GM23338 (cell line): ENCODE data around the gene GAPT. TPM values are rescaled to one million over a fixed set of nuclear protein-coding genes. Genes with fewer than 3 reads are reported as not detected.

Experiments
- ATAC-seq: fragments of 200-7000 bp; cut with Tn5 transposase; 3 replicates; pipeline ENCODE4 v1.9.1; 2020
- DNase-seq: peaks from one replicate; pipeline ENCODE4 v3.0.0-alpha.2; 2015; ENCODE audit warnings: low spot score
- H2AFZ ChIP-seq: fragments of 200-600 bp; sonication (generic); 2 replicates; pipeline ENCODE4 v1.8.0; 2016; ENCODE audit warnings: antibody characterized with exemption, mild to moderate bottlenecking, moderate library complexity
- H3F3A ChIP-seq: fragments of 200-600 bp; sonication (generic); replicated peaks from 2 replicates; pipeline ENCODE4 v1.8.0; 2017; ENCODE audit warnings: antibody characterized with exemption, mixed run types, low read depth
- H3K27ac ChIP-seq: fragments of 200-600 bp; sonication (generic); 2 replicates; pipeline ENCODE4 v1.6.1; 2016; ENCODE audit warnings: low read depth
- H3K27me3 ChIP-seq: fragments of 200-600 bp; sonication (generic); 2 replicates; pipeline ENCODE4 v1.8.0; 2016; ENCODE audit warnings: mild to moderate bottlenecking, mixed run types, moderate library complexity; ENCODE audit not compliant: insufficient read depth
- H3K36me3 ChIP-seq: fragments of 200-600 bp; sonication (generic); 2 replicates; pipeline ENCODE4 v1.8.0; 2016; ENCODE audit warnings: mild to moderate bottlenecking; ENCODE audit not compliant: insufficient read depth
- H3K4me1 ChIP-seq: fragments of 200-600 bp; sonication (generic); 2 replicates; pipeline ENCODE4 v1.8.0; 2016; ENCODE audit warnings: mild to moderate bottlenecking, moderate library complexity; ENCODE audit not compliant: insufficient read depth
- H3K4me2 ChIP-seq: fragments of 200-600 bp; sonication (generic); 2 replicates; pipeline ENCODE4 v1.7.1; 2017; ENCODE audit warnings: mixed run types
- H3K4me3 ChIP-seq: fragments of 200-600 bp; sonication (generic); 2 replicates; pipeline ENCODE4 v1.6.1; 2016; ENCODE audit warnings: mixed run types
- H3K79me2 ChIP-seq: fragments of 200-600 bp; sonication (generic); replicated peaks from 2 replicates; pipeline ENCODE4 v1.8.0; 2017; ENCODE audit warnings: mild to moderate bottlenecking; ENCODE audit not compliant: insufficient read depth
- H3K9me2 ChIP-seq: fragments of 200-600 bp; sonication (generic); 2 replicates; pipeline ENCODE4 v1.8.0; 2017; ENCODE audit not compliant: insufficient read depth
- H4K20me1 ChIP-seq: fragments of 200-600 bp; sonication (generic); replicated peaks from 2 replicates; pipeline ENCODE4 v1.8.0; 2017; ENCODE audit warnings: mild to moderate bottlenecking; ENCODE audit not compliant: insufficient read depth
- H3K27ac Mint-ChIP-seq: 2 replicates; pipeline ENCODE4 v1.8.0; 2020; ENCODE audit warnings: inconsistent platforms, mild to moderate bottlenecking, moderate library complexity, mixed read lengths
- H3K27me3 Mint-ChIP-seq: 3 replicates; pipeline ENCODE4 v1.8.0; 2022; ENCODE audit warnings: low read depth, mild to moderate bottlenecking, moderate library complexity, mixed read lengths, inconsistent platforms; ENCODE audit not compliant: insufficient read depth, poor library complexity
- H3K36me3 Mint-ChIP-seq: 3 replicates; pipeline ENCODE4 v1.8.0; 2021; ENCODE audit warnings: low read depth, mild to moderate bottlenecking, inconsistent platforms, moderate library complexity, mixed read lengths
- H3K4me1 Mint-ChIP-seq: 3 replicates; pipeline ENCODE4 v1.8.0; 2020; ENCODE audit warnings: mild to moderate bottlenecking, inconsistent platforms, mixed read lengths
- H3K4me3 Mint-ChIP-seq: 3 replicates; pipeline ENCODE4 v1.8.0; 2021; ENCODE audit warnings: moderate library complexity, mild to moderate bottlenecking, inconsistent platforms, mixed read lengths
- H3K9me3 Mint-ChIP-seq: 3 replicates; pipeline ENCODE4 v1.8.0; 2020; ENCODE audit warnings: moderate library complexity, mild to moderate bottlenecking, inconsistent platforms, mixed read lengths
- CREB1 ChIP-seq: fragments of 250-450 bp; sonication (Bioruptor Pico); IDR thresholded peaks from 2 replicates; pipeline ENCODE4 v1.5.0; 2020; ENCODE audit warnings: low read depth, mild to moderate bottlenecking, moderate library complexity
- ETS1 ChIP-seq: IDR thresholded peaks from 2 replicates; pipeline ENCODE4 v1.6.1; 2016; ENCODE audit warnings: antibody characterized with exemption
- POLR2AphosphoS5 ChIP-seq: IDR thresholded peaks from 2 replicates; pipeline ENCODE4 v1.6.1; 2016; ENCODE audit warnings: antibody characterized with exemption, low read depth
- ZNF331 ChIP-seq: fragments of 250-450 bp; sonication (Bioruptor Pico); IDR thresholded peaks from 2 replicates; pipeline ENCODE4 v1.5.0; 2020; ENCODE audit warnings: low read depth, mild to moderate bottlenecking, moderate library complexity
- ZNF462 ChIP-seq: fragments of 250-450 bp; sonication (Bioruptor Pico); IDR thresholded peaks from 2 replicates; pipeline ENCODE4 v1.5.0; 2020; ENCODE audit warnings: mild to moderate bottlenecking, moderate library complexity
- polyA plus RNA-seq: library from polyadenylated mRNA; unstranded; fragments of >200 nt; fragmentation: Nextera tagmentation; extraction: Ambion mirVana; gene quantifications from 2 replicates; pipeline ENCODE4 v1.2.1, GENCODE V29; 2016
- total RNA-seq: library from RNA; depleted of rRNA; stranded (reverse); fragments of >200 nt; shearing (Covaris generic); gene quantifications from 2 replicates; pipeline ENCODE4 v1.2.3, GENCODE V29; 2014
- TF ChIP-seq, protein P1 (sequence below), 2 experiments: fragments of 200-600 bp in 1 of 2; sonication (generic) in 1 of 2; conservative IDR thresholded peaks; 2 replicates each; pipeline versions ENCODE4 v1.5.1 to v1.6.1; 2016 to 2017; ENCODE audit warnings: antibody characterized with exemption in 2 of 2, low read depth in 2 of 2, mild to moderate bottlenecking in 2 of 2, moderate library complexity in 1 of 2

Gene GAPT
- total and polyA plus RNA-seq, 2 experiments from 2014 or later = not detected

DNA sequence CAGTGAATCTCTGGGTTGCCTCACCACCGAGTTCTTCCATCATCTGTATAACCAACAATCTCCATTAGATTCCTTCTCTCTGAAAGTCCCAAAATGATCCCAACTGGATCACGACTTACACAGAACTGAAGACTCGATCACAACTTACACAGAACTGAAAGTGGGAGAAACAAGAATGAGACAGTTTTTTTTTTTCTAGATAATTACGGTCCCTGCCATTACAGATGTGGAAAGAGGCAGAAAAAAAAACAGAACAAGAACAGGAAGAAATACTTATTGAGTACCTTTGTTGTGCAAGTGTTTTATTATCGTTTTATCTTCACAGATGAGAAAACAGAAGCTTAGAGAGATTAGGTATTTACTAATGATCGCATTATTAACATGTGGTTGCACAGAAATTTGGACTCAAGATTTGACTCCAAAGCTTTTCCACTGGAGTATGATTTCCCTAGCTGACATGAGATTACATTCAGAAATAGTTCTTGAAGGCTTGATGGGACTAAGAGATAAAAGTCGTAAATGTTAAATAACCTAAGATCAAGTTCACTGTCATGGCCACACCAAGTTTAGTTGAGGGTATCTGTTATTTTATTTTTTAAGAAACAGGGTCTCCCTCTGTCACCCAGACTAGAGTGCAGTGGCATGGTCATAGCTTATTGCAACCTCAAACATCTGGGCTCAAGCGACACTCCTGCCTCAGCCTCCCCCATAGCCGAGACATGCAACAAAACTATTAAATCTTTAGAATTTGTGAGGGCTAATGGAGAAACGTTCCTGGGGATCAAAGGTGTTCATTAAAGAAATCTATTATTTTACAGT is 40.2 kb upstream of the GAPT start:
- Mint-ChIP-seq H3K27ac (no peak overlapping the region; the same call in 1 of the 2 replicates), H3K9me3 (peaks cover 6% of the 10 kb centered on the region; the same call in 2 of the 3 replicates), H3K27me3 (no peaks in the 10 kb centered on the region), H3K36me3 (peaks cover 33% of the 10 kb centered on the region), H3K4me1 (no peaks in the 10 kb centered on the region), H3K4me3 (no peak overlapping the region)
- Histone ChIP-seq H3K36me3 (peaks cover 28% of the 10 kb centered on the region), H4K20me1 (no peaks in the 10 kb centered on the region; the same call in 1 of the 2 replicates), H3K27me3 (no peaks in the 10 kb centered on the region), H3K4me1 (no peaks in the 10 kb centered on the region), H3F3A (no peaks in the 10 kb centered on the region), H2AFZ (no peak overlapping the region), H3K27ac (no peak overlapping the region), H3K4me3 (no peak overlapping the region), H3K79me2 (no peaks in the 10 kb centered on the region), H3K9me2 (no peaks in the 10 kb centered on the region), H3K4me2 (no peak overlapping the region)
- no peak for DNase-seq
- ATAC-seq = no peak
- no peak for TF ChIP-seq ETS1

DNA sequence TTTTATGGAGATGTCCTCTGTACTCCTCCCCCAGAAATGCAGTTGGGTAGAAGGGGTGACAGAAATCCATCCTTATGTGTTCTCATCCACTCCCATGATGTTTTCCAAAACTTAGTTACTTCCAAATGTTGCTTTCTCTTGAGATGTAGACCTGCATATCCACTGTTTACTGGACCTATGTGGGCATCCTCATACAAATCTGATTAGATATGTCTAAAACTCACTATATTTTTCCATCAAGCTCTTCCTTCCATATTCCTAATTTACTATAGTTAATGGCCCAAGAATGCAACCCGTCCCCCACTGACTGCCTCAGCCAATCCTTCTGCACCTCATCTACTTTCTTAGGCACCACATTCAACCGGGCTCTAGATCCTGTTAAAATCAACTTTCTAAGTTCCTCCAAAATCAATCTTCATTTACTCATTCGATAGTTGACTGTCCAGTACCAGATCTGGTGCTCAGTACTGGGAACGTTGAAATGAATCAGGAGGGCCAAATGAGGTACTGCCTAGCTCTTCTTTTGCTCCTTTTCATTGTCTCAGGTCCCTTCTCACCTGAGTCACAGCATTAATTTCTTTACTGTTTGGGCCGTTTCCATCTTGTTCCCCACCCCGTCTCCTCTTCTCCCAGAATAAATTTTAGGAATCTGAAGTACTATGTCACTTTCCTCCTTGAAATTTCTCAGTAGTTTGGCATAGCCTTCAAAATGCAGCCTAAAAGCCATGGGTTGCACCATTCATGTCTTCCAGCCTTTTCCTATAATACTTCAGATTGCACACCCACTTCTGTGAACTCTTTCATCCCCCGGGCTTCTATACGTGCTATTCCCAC is 39.3 kb upstream of the GAPT start:
- Mint-ChIP-seq H3K9me3 (peaks cover 2% of the 10 kb centered on the region; the same call in 2 of the 3 replicates), H3K27ac (no peak overlapping the region), H3K4me3 (no peak overlapping the region), H3K36me3 (peaks cover 37% of the 10 kb centered on the region), H3K4me1 (no peaks in the 10 kb centered on the region), H3K27me3 (no peaks in the 10 kb centered on the region)
- H3K27me3 ChIP-seq = no peaks in the 10 kb centered on the region
- no peaks in the 10 kb centered on the region; the same call in 1 of the 2 replicates for H4K20me1 ChIP-seq
- no peak overlapping the region for H2AFZ ChIP-seq
- peaks cover 38% of the 10 kb centered on the region for H3K36me3 ChIP-seq
- H3K9me2 ChIP-seq = no peaks in the 10 kb centered on the region
- DNase-seq (no peak), ATAC-seq (no peak)
- H3K4me1 ChIP-seq = no peaks in the 10 kb centered on the region
- no peak overlapping the region for H3K4me2 ChIP-seq
- no peak overlapping the region for H3K4me3 ChIP-seq
- no peaks in the 10 kb centered on the region for H3F3A ChIP-seq
- no peak overlapping the region for H3K27ac ChIP-seq
- H3K79me2 ChIP-seq = no peaks in the 10 kb centered on the region
- TF ChIP-seq ZNF331 = no peak
- no peak for TF ChIP-seq POLR2AphosphoS5
- TF ChIP-seq, protein P1, sequence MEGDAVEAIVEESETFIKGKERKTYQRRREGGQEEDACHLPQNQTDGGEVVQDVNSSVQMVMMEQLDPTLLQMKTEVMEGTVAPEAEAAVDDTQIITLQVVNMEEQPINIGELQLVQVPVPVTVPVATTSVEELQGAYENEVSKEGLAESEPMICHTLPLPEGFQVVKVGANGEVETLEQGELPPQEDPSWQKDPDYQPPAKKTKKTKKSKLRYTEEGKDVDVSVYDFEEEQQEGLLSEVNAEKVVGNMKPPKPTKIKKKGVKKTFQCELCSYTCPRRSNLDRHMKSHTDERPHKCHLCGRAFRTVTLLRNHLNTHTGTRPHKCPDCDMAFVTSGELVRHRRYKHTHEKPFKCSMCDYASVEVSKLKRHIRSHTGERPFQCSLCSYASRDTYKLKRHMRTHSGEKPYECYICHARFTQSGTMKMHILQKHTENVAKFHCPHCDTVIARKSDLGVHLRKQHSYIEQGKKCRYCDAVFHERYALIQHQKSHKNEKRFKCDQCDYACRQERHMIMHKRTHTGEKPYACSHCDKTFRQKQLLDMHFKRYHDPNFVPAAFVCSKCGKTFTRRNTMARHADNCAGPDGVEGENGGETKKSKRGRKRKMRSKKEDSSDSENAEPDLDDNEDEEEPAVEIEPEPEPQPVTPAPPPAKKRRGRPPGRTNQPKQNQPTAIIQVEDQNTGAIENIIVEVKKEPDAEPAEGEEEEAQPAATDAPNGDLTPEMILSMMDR (conservative IDR thresholded peaks at IDR 0.05; ENCODE audit: low read depth in 2 of 2) = no peak
- TF ChIP-seq CREB1 (CRISPR knock-in tag) = no peak
- no peak for TF ChIP-seq ZNF462
